Left lung (tissue), 10 donors: ENCODE data around the gene FITM2. TPM values are rescaled to one million over a fixed set of nuclear protein-coding genes. Genes with fewer than 3 reads are reported as not detected.

Source experiments
- ATAC-seq: fragments of 200-7000 bp; cut with Tn5 transposase; one replicate; pipeline ENCODE4 v1.9.1; 2020; ENCODE audit warnings: moderate library complexity
- DNase-seq, 4 donors: peaks; one replicate each; pipeline ENCODE4 v3.0.0-alpha.2; 2013 to 2020
- H3K27ac ChIP-seq, 2 donors: fragments of 200-600 bp; sonication (generic) in 1 of 2; one replicate each; pipeline versions ENCODE4 v1.5.0 to v1.8.0; 2020 to 2021
- H3K27me3 ChIP-seq, 2 donors: fragments of 200-600 bp; sonication (generic) in 1 of 2; one replicate each; pipeline versions ENCODE4 v1.5.0 to v1.8.0; 2020 to 2021
- H3K36me3 ChIP-seq, 2 donors: fragments of 200-600 bp; sonication (generic) in 1 of 2; one replicate each; pipeline versions ENCODE4 v1.5.0 to v1.8.0; 2020 to 2021
- H3K4me1 ChIP-seq, 2 donors: fragments of 200-600 bp; one replicate each; pipeline ENCODE4 v1.8.0; 2021
- H3K4me3 ChIP-seq, 2 donors: fragments of 200-600 bp; sonication (generic) in 1 of 2; one replicate each; pipeline versions ENCODE4 v1.5.0 to v1.8.0; 2020 to 2021; ENCODE audit warnings: mild to moderate bottlenecking in 1 of 2
- H3K9me3 ChIP-seq, 2 donors: fragments of 200-600 bp; sonication (generic) in 1 of 2; one replicate each; pipeline versions ENCODE4 v1.5.0 to v1.8.0; 2020 to 2021
- CTCF ChIP-seq, 2 donors: fragments of 200-600 bp; sonication (generic) in 1 of 2; IDR thresholded peaks; one replicate each; pipeline versions ENCODE4 v1.5.0 to v1.8.0; 2021; ENCODE audit warnings: antibody characterized with exemption in 2 of 2
- intact Hi-C, 2 donors: fragments of 100-400 bp; cut with DNase I; formaldehyde crosslinking; loops; one replicate each; pipeline versions ENCODE4 v1.11.2 to v1.14.2; 2022
- polyA plus RNA-seq, 6 donors: library from polyadenylated mRNA; unstranded; fragments of 120-200 nt; gene quantifications; one replicate each; pipeline ENCODE4 v1.2.1, GENCODE V29; 2013; ENCODE audit not compliant: insufficient read length in 6 of 6
- total RNA-seq, 2 donors: library from RNA; stranded (reverse); fragmentation: NEBNext Ultra II Directional; extraction: Animal tissue kit (Norgen Biotek cat#: 25700); gene quantifications; one replicate each; pipeline ENCODE4 v1.2.1, GENCODE V29; 2021
- donor health status: DM: no; HTN: yes; CAD: no.
- donor health status: DM: no; HTN: no; CAD: no.

The FITM2 gene
- total and polyA plus RNA-seq, 8 donors = 6.8 to 15.3 (median 8.5) TPM

- DNase-seq (peak in 3 of 4 donors; percentile 33 to 57 (median 35)), ATAC-seq (peak; percentile 45)
- Histone ChIP-seq H3K27ac (peak overlapping the region; percentile 1 to 70), H3K27me3 (no peaks in the 10 kb centered on the region), H3K4me3 (peak overlapping the region; percentile 83 to 90), H3K4me1 (peaks cover 7 to 20% of the 10 kb centered on the region in 2 donors), H3K9me3 (no peaks in the 10 kb centered on the region), H3K36me3 (no peaks in the 10 kb centered on the region)
- intact Hi-C loops = loop anchor here in 1 of 2 donors (5.0 kb wide), 1 partner anchor 93 kb away; no protein-coding TSS in a partner anchor
- no peak for TF ChIP-seq CTCF (IDR thresholded peaks at IDR 0.05)
These were observed 989 bp downstream of the FITM2 start for GRCh38 chr20:44309763-44310663.

- intact Hi-C loops = no loop called here
- no peak for TF ChIP-seq CTCF (IDR thresholded peaks at IDR 0.05)
- Histone ChIP-seq H3K36me3 (no peaks in the 10 kb centered on the region), H3K27me3 (no peaks in the 10 kb centered on the region), H3K27ac (no peak overlapping the region), H3K9me3 (no peaks in the 10 kb centered on the region), H3K4me3 (no peak overlapping the region), H3K4me1 (peaks cover 7 to 20% of the 10 kb centered on the region in 2 donors)
- DNase-seq (no peak), ATAC-seq (no peak)
These were observed 4.1 kb downstream of the FITM2 start for GRCh38 chr20:44306927-44307326.

- intact Hi-C loops = no loop called here
- ATAC-seq = no peak
- Histone ChIP-seq H3K9me3 (no peaks in the 10 kb centered on the region), H3K4me3 (no peak overlapping the region), H3K4me1 (peaks cover 0 to 3% of the 10 kb centered on the region in 2 donors), H3K27ac (no peak overlapping the region), H3K27me3 (no peaks in the 10 kb centered on the region), H3K36me3 (no peaks in the 10 kb centered on the region)
- TF ChIP-seq CTCF (IDR thresholded peaks at IDR 0.05) = no peak
- no peak for DNase-seq
These were observed 6.6 kb downstream of the FITM2 start for GRCh38 chr20:44304383-44304782.

- Histone ChIP-seq H3K4me3 (no peak overlapping the region), H3K9me3 (no peaks in the 10 kb centered on the region), H3K4me1 (no peaks in the 10 kb centered on the region), H3K27ac (no peak overlapping the region), H3K36me3 (no peaks in the 10 kb centered on the region), H3K27me3 (no peaks in the 10 kb centered on the region)
- intact Hi-C loops = no loop called here
- no peak for TF ChIP-seq CTCF (IDR thresholded peaks at IDR 0.05)
- ATAC-seq (no peak), DNase-seq (no peak)
These were observed 8.3 kb downstream of the FITM2 start for GRCh38 chr20:44302736-44303135.

- Histone ChIP-seq H3K4me3 (no peak overlapping the region), H3K27ac (no peak overlapping the region), H3K4me1 (no peaks in the 10 kb centered on the region), H3K9me3 (no peaks in the 10 kb centered on the region), H3K27me3 (no peaks in the 10 kb centered on the region), H3K36me3 (no peaks in the 10 kb centered on the region)
- intact Hi-C loops = no loop called here
- no peak for TF ChIP-seq CTCF (IDR thresholded peaks at IDR 0.05)
- DNase-seq (peak in 2 of 4 donors; percentile 43 to 69), ATAC-seq (peak; percentile 96)
These were observed 8.9 kb downstream of the FITM2 start for GRCh38 chr20:44302026-44302669.
